H1 (cell line): Measurements from ENCODE around the gene MEIOB. TPM values are rescaled to one million over a fixed set of nuclear protein-coding genes. Genes with fewer than 3 reads are reported as not detected.

Experiments used
- CTCF ChIA-PET: fragments of 300-600 bp; sonication (Branson Sonifier 250); formaldehyde crosslinking; loops from one replicate; lab custom pipeline; 2021; ENCODE audit not compliant: partially characterized antibody; lab: Charles Lee
- POLR2A ChIA-PET: fragments of 300-600 bp; sonication (Branson Sonifier 250); formaldehyde crosslinking; loops from one replicate; lab custom pipeline; 2021; ENCODE audit warnings: inconsistent platforms; ENCODE audit not compliant: partially characterized antibody; lab: Charles Lee
- DNase-seq, 2 experiments: peaks; one replicate each; pipeline versions ENCODE4 v3.0.0 to v3.0.0-alpha.2; 2010 to 2022; ENCODE audit warnings: low spot score in 2 of 2, low read depth in 1 of 2, mixed read lengths in 1 of 2
- FAIRE-seq: peaks from 2 replicates; lab custom pipeline; 2011; peaks lifted over from hg19 to GRCh38; lab: Jason Lieb, UNC
- H2AFZ ChIP-seq: 2 replicates; pipeline ENCODE4 v1.8.1; 2012; ENCODE audit warnings: low read length, inconsistent platforms
- H2AK5ac ChIP-seq: 2 replicates; pipeline ENCODE4 v1.6.1; 2013; ENCODE audit warnings: low read depth, low read length
- H2BK120ac ChIP-seq: replicated peaks from 2 replicates; pipeline ENCODE3; 2013; ENCODE audit warnings: low read depth, low read length, inconsistent platforms
- H2BK12ac ChIP-seq: 2 replicates; pipeline ENCODE4 v1.6.1; 2013; ENCODE audit warnings: low read depth, low read length
- H2BK15ac ChIP-seq: 2 replicates; pipeline ENCODE4 v1.6.1; 2013; ENCODE audit warnings: low read length
- H2BK20ac ChIP-seq: 2 replicates; pipeline ENCODE4 v1.6.1; 2013; ENCODE audit warnings: low read length
- H2BK5ac ChIP-seq: 2 replicates; pipeline ENCODE4 v1.6.1; 2013; ENCODE audit warnings: low read depth, low read length
- H3K14ac ChIP-seq: 2 replicates; pipeline ENCODE4 v1.6.1; 2013; ENCODE audit warnings: inconsistent platforms; ENCODE audit not compliant: insufficient read length
- H3K18ac ChIP-seq: 2 replicates; pipeline ENCODE4 v1.6.1; 2013; ENCODE audit warnings: low read length; ENCODE audit errors: extremely low read depth
- H3K23ac ChIP-seq: 2 replicates; pipeline ENCODE4 v1.6.1; 2013; ENCODE audit warnings: inconsistent platforms; ENCODE audit not compliant: insufficient read length
- H3K23me2 ChIP-seq: 2 replicates; pipeline ENCODE4 v1.6.1; 2013; ENCODE audit warnings: low read depth, low read length
- H3K27ac ChIP-seq: 2 replicates; pipeline ENCODE4 v1.6.1; 2011; ENCODE audit warnings: low read depth, low read length, inconsistent platforms
- H3K27me3 ChIP-seq, 4 experiments: replicated peaks in 1 of 4; 1 replicate in 1 of 4; 2 replicates in 3 of 4; pipeline versions ENCODE4 v1.6.1 to v1.8.1; 2011 to 2013; ENCODE audit warnings: low read length in 3 of 4, mild to moderate bottlenecking in 3 of 4, inconsistent platforms in 2 of 4, mixed read lengths in 2 of 4, moderate library complexity in 1 of 4; ENCODE audit not compliant: control insufficient read depth in 3 of 4, insufficient read depth in 3 of 4; ENCODE audit errors: extremely low read depth in 1 of 4
- H3K36me3 ChIP-seq, 4 experiments: 2 replicates each; pipeline versions ENCODE4 v1.6.1 to v1.8.1; 2011 to 2013; ENCODE audit warnings: mild to moderate bottlenecking in 4 of 4, low read length in 3 of 4, moderate library complexity in 2 of 4, control low read depth in 1 of 4, inconsistent platforms in 1 of 4; ENCODE audit not compliant: insufficient read depth in 4 of 4, control insufficient read depth in 2 of 4
- H3K4ac ChIP-seq: replicated peaks from 2 replicates; pipeline ENCODE3; 2013; ENCODE audit warnings: low read length, low read depth, mixed read lengths, inconsistent platforms; ENCODE audit not compliant: insufficient read length
- H3K4me1 ChIP-seq, 4 experiments: replicated peaks in 1 of 4; 1 replicate in 1 of 4; 2 replicates in 3 of 4; pipeline versions ENCODE4 v1.6.1 to v1.8.1; 2011 to 2013; ENCODE audit warnings: low read length in 3 of 4, inconsistent platforms in 2 of 4, mixed read lengths in 1 of 4; ENCODE audit not compliant: insufficient read depth in 4 of 4, control insufficient read depth in 3 of 4
- H3K4me2 ChIP-seq, 2 experiments: 2 replicates each; pipeline versions ENCODE4 v1.6.1 to v1.8.1; 2011 to 2013; ENCODE audit warnings: low read depth in 2 of 2, low read length in 2 of 2, control low read depth in 1 of 2, inconsistent platforms in 1 of 2, mild to moderate bottlenecking in 1 of 2; ENCODE audit not compliant: insufficient read depth in 1 of 2
- H3K4me3 ChIP-seq, 4 experiments: fragments of 200-600, 300-600 bp in 1 of 4; sonication (generic), shearing (Covaris generic), sonication (Bioruptor Twin) in 1 of 4; 2 replicates each; pipeline versions ENCODE4 v1.5.1 to v1.8.1; 2011 to 2016; ENCODE audit warnings: low read length in 4 of 4, low read depth in 3 of 4, control low read depth in 2 of 4, inconsistent platforms in 2 of 4, mild to moderate bottlenecking in 2 of 4, mixed read lengths in 1 of 4, moderate library complexity in 1 of 4; ENCODE audit not compliant: insufficient read depth in 2 of 4; ENCODE audit errors: extremely low read depth in 1 of 4
- H3K56ac ChIP-seq: replicated peaks from 2 replicates; pipeline ENCODE3; 2013; ENCODE audit warnings: low read depth, mild to moderate bottlenecking, mixed read lengths, low read length, inconsistent platforms; ENCODE audit not compliant: insufficient read length
- H3K79me1 ChIP-seq: 2 replicates; pipeline ENCODE4 v1.6.1; 2013; ENCODE audit warnings: low read depth, low read length, control low read depth
- H3K79me2 ChIP-seq, 2 experiments: 2 replicates each; pipeline versions ENCODE4 v1.6.1 to v1.8.1; 2012 to 2013; ENCODE audit warnings: low read length in 2 of 2, mild to moderate bottlenecking in 2 of 2, inconsistent platforms in 1 of 2; ENCODE audit not compliant: insufficient read depth in 2 of 2, control insufficient read depth in 1 of 2
- H3K9ac ChIP-seq, 4 experiments: replicated peaks in 1 of 4; 1 replicate in 1 of 4; 2 replicates in 3 of 4; pipeline versions ENCODE4 v1.6.1 to v1.8.1; 2011 to 2013; ENCODE audit warnings: low read depth in 3 of 4, low read length in 3 of 4, control low read depth in 2 of 4, mild to moderate bottlenecking in 2 of 4, moderate library complexity in 2 of 4, inconsistent platforms in 1 of 4; ENCODE audit errors: extremely low read depth in 1 of 4
- H3K9me3 ChIP-seq, 2 experiments: 2 replicates each; pipeline versions ENCODE4 v1.6.1 to v1.8.1; 2012 to 2013; ENCODE audit warnings: mild to moderate bottlenecking in 2 of 2, moderate library complexity in 2 of 2, control low read depth in 1 of 2, inconsistent platforms in 1 of 2, low read depth in 1 of 2, low read length in 1 of 2, mixed read lengths in 1 of 2; ENCODE audit not compliant: insufficient read depth in 2 of 2
- H4K20me1 ChIP-seq, 2 experiments: replicated peaks in 1 of 2; 2 replicates each; pipeline versions ENCODE3 to v1.8.1; 2011 to 2013; ENCODE audit warnings: inconsistent platforms in 2 of 2, low read length in 2 of 2, mild to moderate bottlenecking in 1 of 2; ENCODE audit not compliant: insufficient read depth in 2 of 2, control insufficient read depth in 1 of 2
- H4K5ac ChIP-seq: 2 replicates; pipeline ENCODE4 v1.6.1; 2013; ENCODE audit warnings: low read length, low read depth, mixed read lengths, inconsistent platforms; ENCODE audit not compliant: insufficient read length
- H4K8ac ChIP-seq: 2 replicates; pipeline ENCODE4 v1.8.0; 2013; ENCODE audit warnings: mild to moderate bottlenecking, moderate library complexity, low read length, inconsistent platforms; ENCODE audit not compliant: insufficient read depth; ENCODE audit errors: extremely low read depth
- H4K91ac ChIP-seq: replicated peaks from 2 replicates; pipeline ENCODE3; 2013; ENCODE audit warnings: low read length, mixed read lengths, inconsistent platforms; ENCODE audit not compliant: insufficient read length
- BRCA1 ChIP-seq: IDR thresholded peaks from 2 replicates; pipeline ENCODE4 v1.6.1; 2012; ENCODE audit warnings: low read depth, low read length, improper control_type of control experiment
- SP1 ChIP-seq: IDR thresholded peaks from 2 replicates; pipeline ENCODE4 v1.6.1; 2011; ENCODE audit warnings: low read depth, low read length
- TAF7 ChIP-seq: optimal IDR thresholded peaks from 2 replicates; pipeline ENCODE3; 2011; ENCODE audit warnings: low read depth, mild to moderate bottlenecking, inconsistent platforms, low read length, moderate library complexity, borderline replicate concordance
- WGBS, 2 experiments: shearing (Covaris generic) in 1 of 2; methylation state at CpG; one replicate each; pipeline versions ENCODE4 v1.1.6 to v1.1.7; 2013 to 2015; ENCODE audit warnings: low lambda C conversion rate in 2 of 2, mixed read lengths in 2 of 2, inconsistent platforms in 1 of 2, low coverage in 1 of 2, missing lambda C conversion rate in 1 of 2; ENCODE audit not compliant: insufficient replicate concordance in 2 of 2, insufficient coverage in 1 of 2, insufficient read length in 1 of 2; ENCODE audit errors: extremely low coverage in 1 of 2, missing lambda C conversion rate in 1 of 2; 5-methylcytosine and 5-hydroxymethylcytosine counted together
- polyA plus RNA-seq, 7 experiments: library from polyadenylated mRNA; depleted of rRNA in 3 of 7; stranded (reverse) in 5 of 7; unstranded in 2 of 7; fragments of >200 nt in 5 of 7; fragments of 200-250 nt in 2 of 7; gene quantifications; 1 replicate in 5 of 7; 2 replicates in 1 of 7; 4 replicates in 1 of 7; pipeline versions ENCODE4 v1.2.1 to v1.2.3, GENCODE V29; 2011 to 2013; ENCODE audit warnings: missing spikeins in 2 of 7, mixed read lengths in 2 of 7
- total RNA-seq: library from RNA; stranded (reverse); fragmentation: NEBNext Ultra II Directional; extraction: Animal tissue kit (Norgen Biotek cat#: 25700); gene quantifications from 2 replicates; pipeline ENCODE4 v1.2.1, GENCODE V29; 2021

Gene MEIOB
- total and polyA plus RNA-seq, 2 of the 8 experiments (the other 6 are each of a cell fraction or from before 2014, with no cell fraction given): 0.63 to 1.1 TPM

GRCh38 chr16:1794908-1795666 is 76.9 kb downstream of the MEIOB start:
- Histone ChIP-seq H3K14ac (no peak overlapping the region), H4K91ac (no peak overlapping the region), H3K4me3 (no peak overlapping the region), H4K8ac (no peak overlapping the region), H4K5ac (no peak overlapping the region), H2AK5ac (0 out of 2 replicates have a peak overlapping the region, but pooled peaks have one; percentile 24), H3K27me3 (no peaks in the 10 kb centered on the region), H2BK15ac (no peak overlapping the region), H2AFZ (no peak overlapping the region), H3K23me2 (no peaks in the 10 kb centered on the region), H3K79me1 (no peaks in the 10 kb centered on the region; the same call in 1 of the 2 replicates), H3K36me3 (peaks cover 0 to 15% (median 0%) of the 10 kb centered on the region in 4 experiments; a peak in 2 of 8 replicates), H3K9me3 (peaks cover 18 to 20% of the 10 kb centered on the region in 2 experiments), H3K27ac (no peak overlapping the region), H4K20me1 (peaks cover 0 to 2% of the 10 kb centered on the region in 2 experiments), H2BK120ac (no peak overlapping the region), H3K4me2 (no peak overlapping the region), H2BK12ac (no peak overlapping the region), H3K56ac (no peak overlapping the region), H3K79me2 (no peaks in the 10 kb centered on the region), H3K23ac (no peak overlapping the region), H2BK20ac (no peak overlapping the region), H3K9ac (no peak overlapping the region), H3K4me1 (no peaks in the 10 kb centered on the region), H3K4ac (no peak overlapping the region)
- DNase-seq: no peak
- CTCF ChIA-PET: interaction anchor here (1.3 kb wide), 1 partner anchor 28 kb away, joined by 4 read pairs; no protein-coding TSS in a partner anchor
- 90% methylated on average over 26 of the region's 32 CpGs; no CpG with 5 or more reads in 1 of the 2 experiments for WGBS, 2 experiments
- no peak for FAIRE-seq
- no peak for TF ChIP-seq TAF7
- TF ChIP-seq BRCA1: no peak
- no peak for TF ChIP-seq SP1
- TF ChIP-seq, all 59 proteins: peak for 0
- 0 out of 2 replicates have a peak overlapping the region, but pooled peaks have one; percentile 26 for H2BK5ac ChIP-seq
- no peak overlapping the region for H3K18ac ChIP-seq
- POLR2A ChIA-PET: interaction anchor here (1.0 to 3.3 kb wide), 4 partner anchors 13 to 32 kb away, joined by 3 to 19 read pairs (median 4); partner anchors contain the start of genes EME2, FAHD1, HAGH and MRPS34
